ENCODE measurements around the gene TMEM250. TPM values are rescaled to one million over a fixed set of nuclear protein-coding genes. Genes with fewer than 3 reads are reported as not detected.
A peak's percentile ranks its signal among the peaks of the same experiment; 100 is the strongest.

The TMEM250 gene
- total RNA-seq, 6 experiments from 2014 or later: 12.4 to 29.7 (median 15.4) TPM

DNA sequence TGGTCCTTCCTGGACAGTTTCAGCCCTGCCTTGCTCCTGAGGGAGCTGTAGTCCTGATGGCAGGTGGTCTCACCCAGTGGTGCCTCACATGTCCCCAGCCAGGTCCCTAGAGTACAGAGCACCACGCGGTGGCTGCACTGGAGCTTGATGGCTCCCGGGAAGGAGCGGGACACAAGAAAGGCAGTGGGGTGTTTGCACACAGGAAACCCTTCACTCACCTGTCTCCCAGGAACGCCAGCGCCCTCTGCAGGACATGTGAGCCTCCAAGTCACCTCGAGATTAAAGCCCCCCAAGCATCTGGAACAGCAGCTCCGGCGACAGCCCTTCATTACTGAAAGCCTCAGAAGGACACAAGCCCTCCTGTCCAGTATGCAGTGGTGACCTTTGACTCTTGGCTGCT is 19.9 kb upstream of the TMEM250 start:
- TF ChIP-seq, protein P1, sequence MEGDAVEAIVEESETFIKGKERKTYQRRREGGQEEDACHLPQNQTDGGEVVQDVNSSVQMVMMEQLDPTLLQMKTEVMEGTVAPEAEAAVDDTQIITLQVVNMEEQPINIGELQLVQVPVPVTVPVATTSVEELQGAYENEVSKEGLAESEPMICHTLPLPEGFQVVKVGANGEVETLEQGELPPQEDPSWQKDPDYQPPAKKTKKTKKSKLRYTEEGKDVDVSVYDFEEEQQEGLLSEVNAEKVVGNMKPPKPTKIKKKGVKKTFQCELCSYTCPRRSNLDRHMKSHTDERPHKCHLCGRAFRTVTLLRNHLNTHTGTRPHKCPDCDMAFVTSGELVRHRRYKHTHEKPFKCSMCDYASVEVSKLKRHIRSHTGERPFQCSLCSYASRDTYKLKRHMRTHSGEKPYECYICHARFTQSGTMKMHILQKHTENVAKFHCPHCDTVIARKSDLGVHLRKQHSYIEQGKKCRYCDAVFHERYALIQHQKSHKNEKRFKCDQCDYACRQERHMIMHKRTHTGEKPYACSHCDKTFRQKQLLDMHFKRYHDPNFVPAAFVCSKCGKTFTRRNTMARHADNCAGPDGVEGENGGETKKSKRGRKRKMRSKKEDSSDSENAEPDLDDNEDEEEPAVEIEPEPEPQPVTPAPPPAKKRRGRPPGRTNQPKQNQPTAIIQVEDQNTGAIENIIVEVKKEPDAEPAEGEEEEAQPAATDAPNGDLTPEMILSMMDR (IDR thresholded peaks at IDR 0.05): peak in 2 of 4 donors; percentile 14 to 18
- no peak for TF ChIP-seq POLR2A (IDR thresholded peaks at IDR 0.05)
- Histone ChIP-seq H3K4me1 (no peaks in the 10 kb centered on the region), H3K36me3 (no peaks in the 10 kb centered on the region), H3K27ac (no peak overlapping the region), H3K9me3 (no peaks in the 10 kb centered on the region), H3K4me3 (no peak overlapping the region), H3K27me3 (no peaks in the 10 kb centered on the region)
- no peak for DNase-seq
- intact Hi-C loops (cut with DNase I): no loop called here
- no peak for ATAC-seq
- WGBS (ENCODE audit: insufficient coverage, low coverage, low lambda C conversion rate, missing lambda C conversion rate): 0% methylated on average over 1 of the region's 9 CpGs

DNA sequence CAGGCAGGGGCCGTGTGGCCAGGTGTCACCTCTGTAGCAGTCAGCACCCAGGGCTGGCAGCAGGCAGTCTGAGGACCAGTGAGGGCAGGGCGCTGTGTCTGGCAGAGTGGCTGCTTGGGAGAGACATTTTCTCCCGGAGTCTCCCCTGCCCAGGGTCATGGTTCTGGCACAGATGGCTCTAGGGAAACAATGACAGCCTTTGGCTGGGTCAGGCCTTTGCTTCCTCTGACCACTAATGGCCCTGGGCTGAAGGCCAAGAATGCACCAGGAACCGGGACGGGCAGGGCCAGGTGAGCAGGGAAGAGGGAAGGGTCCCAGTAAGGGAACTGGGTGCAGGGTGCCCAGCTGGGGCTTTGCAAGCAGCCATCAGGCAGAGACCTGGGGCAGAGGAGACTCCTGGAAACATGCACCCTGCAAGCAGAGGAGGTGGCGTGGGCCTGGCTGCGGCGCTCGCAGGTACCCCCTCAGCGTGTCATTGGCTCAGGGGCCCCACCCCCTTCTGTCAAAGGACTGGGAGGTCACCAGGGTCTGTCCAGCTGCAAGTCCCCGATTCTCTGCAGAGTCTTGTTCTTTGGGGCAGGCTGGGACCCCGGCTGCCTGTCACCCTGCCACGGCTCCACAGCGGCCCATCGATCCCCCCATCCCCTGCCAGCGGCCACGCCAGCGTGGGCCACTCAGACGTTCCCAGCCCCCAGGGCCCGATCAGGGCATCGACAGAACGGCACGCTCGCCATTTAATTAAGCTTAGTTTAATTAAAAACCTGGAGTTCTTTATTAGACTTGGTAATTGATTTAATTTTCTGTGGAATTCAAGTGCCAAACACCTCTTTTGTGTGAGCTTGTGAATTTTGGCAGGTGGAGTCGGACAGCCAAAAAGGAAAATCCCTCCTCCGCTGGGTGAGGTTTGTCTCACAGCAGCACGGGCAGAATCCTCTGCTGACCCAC is 18.9 kb upstream of the TMEM250 start:
- no peaks in the 10 kb centered on the region for H3K4me1 ChIP-seq
- DNase-seq (no peak), ATAC-seq (peak in 1 of 4 donors; percentile 34)
- no peaks in the 10 kb centered on the region for H3K9me3 ChIP-seq
- WGBS (ENCODE audit: insufficient coverage, low coverage, low lambda C conversion rate, missing lambda C conversion rate): 43% methylated on average over 12 of the region's 27 CpGs
- no peaks in the 10 kb centered on the region for H3K27me3 ChIP-seq
- no peak overlapping the region for H3K4me3 ChIP-seq
- intact Hi-C loops (cut with DNase I): no loop called here
- H3K36me3 ChIP-seq: no peaks in the 10 kb centered on the region
- H3K27ac ChIP-seq: no peak overlapping the region
- no peak for TF ChIP-seq POLR2A (IDR thresholded peaks at IDR 0.05)
- TF ChIP-seq, protein P1 (IDR thresholded peaks at IDR 0.05): no peak

DNA sequence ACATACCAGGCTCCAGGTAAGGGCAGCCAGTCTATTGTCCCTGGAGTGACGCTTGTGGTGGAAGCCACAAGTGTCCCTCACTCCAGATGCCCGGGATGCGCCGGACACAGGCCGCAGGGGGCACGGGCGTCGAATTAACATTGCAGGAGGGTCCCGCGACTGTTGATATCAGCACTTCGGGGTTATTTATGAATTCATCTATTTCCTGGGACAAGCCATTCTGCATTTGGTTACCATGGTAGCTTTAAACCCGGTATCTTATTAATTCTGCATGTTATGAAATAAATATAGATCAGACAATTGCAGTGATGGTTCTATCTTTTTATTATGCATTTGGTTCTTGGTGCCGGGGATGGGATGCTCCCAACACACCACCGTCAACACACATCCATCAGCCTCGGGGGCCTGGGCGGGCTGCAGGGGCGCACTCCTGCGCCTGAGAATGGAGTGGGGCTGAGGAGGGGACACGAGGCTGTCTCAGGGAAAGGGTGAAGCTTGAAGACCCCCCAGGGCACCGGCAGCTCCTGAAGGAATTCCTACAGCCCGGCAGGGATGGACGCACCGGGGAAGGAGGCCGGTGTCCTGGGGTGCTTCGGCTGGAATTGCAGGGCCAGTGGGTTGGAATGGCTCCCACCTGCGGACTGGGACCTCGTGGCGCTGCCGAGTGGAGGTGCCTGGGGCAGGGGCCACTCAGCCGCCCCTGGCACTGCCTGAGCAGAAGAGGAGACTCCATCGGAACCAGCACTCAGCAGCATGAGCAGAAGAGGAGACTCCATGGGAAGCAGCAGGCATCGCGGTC is 17.7 kb upstream of the TMEM250 start:
- Histone ChIP-seq H3K4me1 (no peaks in the 10 kb centered on the region), H3K9me3 (no peaks in the 10 kb centered on the region), H3K4me3 (no peak overlapping the region), H3K36me3 (no peaks in the 10 kb centered on the region), H3K27ac (no peak overlapping the region), H3K27me3 (no peaks in the 10 kb centered on the region)
- DNase-seq (no peak), ATAC-seq (no peak)
- WGBS (ENCODE audit: insufficient coverage, low coverage, low lambda C conversion rate, missing lambda C conversion rate): 49% methylated on average over 6 of the region's 33 CpGs
- TF ChIP-seq, protein P1 (IDR thresholded peaks at IDR 0.05): no peak
- TF ChIP-seq POLR2A (IDR thresholded peaks at IDR 0.05): no peak
- intact Hi-C loops (cut with DNase I): no loop called here

DNA sequence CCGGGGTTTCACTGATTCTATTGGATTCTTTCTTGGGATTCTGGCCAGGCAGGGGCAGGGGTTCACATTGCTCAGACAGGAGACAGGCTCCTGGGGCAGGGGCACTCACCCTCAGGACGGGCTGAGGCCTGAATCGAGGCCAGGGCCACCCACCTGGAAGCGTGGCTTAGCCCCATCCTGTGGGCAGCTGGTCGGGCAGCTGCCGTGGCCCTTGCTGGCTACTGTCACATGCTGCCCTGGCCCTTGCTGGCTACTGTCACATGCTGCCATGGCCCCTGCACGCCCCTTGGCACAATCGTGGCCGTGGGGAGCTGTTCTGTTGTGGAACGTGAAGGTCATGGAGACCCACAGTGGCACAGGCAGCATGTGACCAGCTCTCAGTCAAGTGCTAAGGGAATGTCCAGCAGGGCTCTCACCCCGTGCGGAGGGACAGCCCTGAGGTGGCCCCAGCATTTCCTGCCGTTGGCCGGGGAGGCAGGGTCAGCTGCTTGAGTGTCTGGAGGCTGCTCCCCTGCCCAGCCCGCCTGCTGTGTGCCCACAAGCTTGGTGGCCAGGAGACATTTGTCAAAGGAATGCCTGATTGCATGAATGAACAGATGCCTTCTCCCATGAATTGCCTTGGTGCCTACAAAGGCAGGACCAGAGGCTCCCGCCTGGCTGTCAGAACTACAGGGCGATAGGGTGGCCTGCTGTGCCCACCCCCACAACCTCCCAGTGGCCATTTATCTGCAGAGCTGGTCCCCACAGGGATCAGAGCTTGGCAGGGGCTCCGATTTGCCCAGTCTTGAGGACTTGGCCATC is 16.9 kb upstream of the TMEM250 start:
- WGBS (ENCODE audit: insufficient coverage, low coverage, low lambda C conversion rate, missing lambda C conversion rate): 60% methylated on average over 1 of the region's 18 CpGs
- intact Hi-C loops (cut with DNase I): no loop called here
- no peaks in the 10 kb centered on the region for H3K4me1 ChIP-seq
- no peaks in the 10 kb centered on the region for H3K9me3 ChIP-seq
- ATAC-seq (peak in 2 of 4 donors; percentile 6 to 22), DNase-seq (no peak)
- no peak for TF ChIP-seq POLR2A (IDR thresholded peaks at IDR 0.05)
- TF ChIP-seq, protein P1 (IDR thresholded peaks at IDR 0.05): no peak
- H3K4me3 ChIP-seq: no peak overlapping the region
- H3K36me3 ChIP-seq: no peaks in the 10 kb centered on the region
- H3K27me3 ChIP-seq: no peaks in the 10 kb centered on the region
- no peak overlapping the region for H3K27ac ChIP-seq

Data from right lobe of liver (tissue), 6 donors.